NCI-H526 (cell line): Measurements from ENCODE around the gene KCTD3.

Source experiments
- DNase-seq, 2 experiments: peaks; one replicate each; lab custom pipeline; 2025; lab: John Stamatoyannopoulos, UW

Gene KCTD3

DNA sequence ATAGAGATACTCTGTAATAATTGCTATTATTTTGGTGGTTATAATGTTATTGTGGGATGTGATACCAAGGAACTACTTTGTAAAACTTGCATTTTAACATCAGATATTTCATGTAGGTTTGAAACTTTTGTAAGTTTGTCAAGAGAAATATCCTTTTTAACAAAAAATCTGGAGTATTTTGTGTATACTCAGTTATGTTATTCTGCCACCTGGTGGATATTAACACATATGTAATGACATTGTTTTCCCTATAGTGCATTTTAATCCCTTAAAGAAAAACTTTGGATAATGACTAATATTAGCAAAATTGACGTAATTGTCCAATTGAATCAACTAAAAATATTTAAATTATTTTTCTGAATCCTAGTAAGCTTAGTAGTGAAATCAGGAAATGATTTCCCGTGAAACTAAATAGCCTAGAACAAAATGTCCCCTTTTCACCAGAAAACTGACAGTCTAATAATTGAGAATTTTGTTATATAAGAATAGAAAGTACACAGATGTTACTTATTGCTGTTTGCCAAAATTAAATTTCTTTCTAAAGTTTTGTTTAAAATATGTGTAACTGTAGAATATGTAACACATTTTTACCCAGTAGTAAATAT lies 39.6 kb downstream of the KCTD3 start:
- DNase-seq = no peak

DNA sequence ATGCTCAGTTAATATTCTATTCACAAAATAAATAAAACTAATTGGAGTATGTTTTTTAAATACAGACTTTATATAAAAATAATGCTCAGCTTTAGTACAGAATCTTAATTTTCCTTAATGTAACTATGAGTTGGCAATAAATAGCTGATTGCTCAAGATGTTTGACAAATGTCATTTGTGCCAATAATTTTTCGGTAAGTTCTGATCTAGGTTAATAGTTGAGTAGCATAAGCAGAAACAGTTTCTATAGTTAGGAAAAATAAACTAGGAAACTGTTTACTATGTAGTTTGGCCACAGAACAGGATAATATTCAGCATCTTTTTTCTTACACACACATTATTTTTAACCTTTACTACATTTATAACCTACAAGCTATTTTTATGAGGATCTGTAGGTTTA lies 40.3 kb downstream of the KCTD3 start:
- no peak for DNase-seq

DNA sequence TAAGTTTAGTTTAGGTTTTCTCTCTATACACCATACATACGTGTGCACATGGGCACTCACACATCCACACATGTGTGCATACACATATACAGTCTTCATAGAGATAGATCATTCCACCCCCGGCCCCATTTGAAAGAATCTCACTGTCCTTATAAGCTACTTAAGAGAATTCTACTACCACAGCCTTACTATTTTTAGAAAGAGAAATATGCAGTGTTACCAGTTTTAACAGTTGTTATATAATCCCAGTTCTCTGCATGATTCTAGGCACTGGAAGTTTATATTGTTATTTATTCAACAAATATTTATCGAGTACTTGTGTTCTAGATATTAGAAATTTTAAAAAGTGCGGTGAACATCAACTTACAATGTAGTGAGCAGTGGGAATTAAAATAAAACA lies 41.5 kb downstream of the KCTD3 start:
- no peak for DNase-seq

DNA sequence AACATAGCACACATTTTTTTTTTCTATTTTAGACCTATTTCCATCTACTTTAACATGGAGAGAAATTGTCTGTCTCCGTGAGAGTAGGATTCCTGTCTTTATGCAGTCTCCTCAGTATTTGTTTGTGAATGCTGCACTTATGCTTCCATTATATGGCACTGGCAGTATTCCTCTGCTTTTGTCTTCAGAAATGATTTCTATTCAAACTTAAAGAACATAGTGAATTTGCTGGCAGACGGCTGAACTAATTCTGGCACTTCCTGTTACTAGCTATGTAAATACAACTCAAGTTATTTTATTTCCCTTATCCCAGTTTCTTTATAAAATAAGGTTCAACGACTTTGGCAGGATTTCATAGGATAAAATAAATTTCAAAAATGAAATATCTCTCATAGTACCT lies 45.3 kb downstream of the KCTD3 start:
- no peak for DNase-seq

DNA sequence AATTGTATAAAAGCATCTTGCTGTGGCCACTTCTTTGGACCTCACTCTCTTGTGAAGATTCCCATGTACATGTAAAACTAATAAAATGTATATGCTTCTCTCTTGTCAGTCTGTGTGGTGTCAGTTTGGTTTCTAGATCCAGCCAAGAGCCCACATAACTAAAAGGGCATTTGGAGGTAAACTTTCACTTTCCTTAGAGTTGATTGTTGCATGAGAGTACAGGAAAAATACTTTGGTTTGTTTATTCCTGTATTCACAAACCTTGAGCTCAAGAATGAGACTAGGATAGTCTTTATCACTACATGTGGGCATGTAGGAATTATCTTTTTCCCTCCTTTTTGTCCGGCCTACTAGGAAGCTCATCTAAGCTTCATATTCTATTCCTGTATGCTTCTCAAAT lies 50.9 kb downstream of the KCTD3 start:
- DNase-seq = no peak

DNA sequence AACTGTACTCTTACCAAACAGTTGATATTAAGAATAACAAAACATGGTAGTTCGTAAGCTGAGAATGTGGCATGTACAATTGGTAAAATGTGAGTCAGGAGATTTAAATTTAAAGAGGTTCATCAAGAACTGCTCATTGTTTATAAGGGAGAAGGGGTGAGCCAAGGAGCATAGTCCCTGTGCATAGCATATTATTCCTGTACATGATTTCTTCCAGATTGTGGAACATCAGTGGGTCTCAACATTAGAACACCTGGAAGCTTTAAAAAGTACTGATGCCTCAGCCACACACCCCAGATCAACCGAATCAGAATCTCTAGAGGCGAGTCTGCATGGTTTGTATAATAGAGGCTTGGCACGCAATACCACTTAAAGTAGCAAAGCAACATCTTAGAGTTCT lies 56.1 kb downstream of the KCTD3 start:
- DNase-seq = no peak

DNA sequence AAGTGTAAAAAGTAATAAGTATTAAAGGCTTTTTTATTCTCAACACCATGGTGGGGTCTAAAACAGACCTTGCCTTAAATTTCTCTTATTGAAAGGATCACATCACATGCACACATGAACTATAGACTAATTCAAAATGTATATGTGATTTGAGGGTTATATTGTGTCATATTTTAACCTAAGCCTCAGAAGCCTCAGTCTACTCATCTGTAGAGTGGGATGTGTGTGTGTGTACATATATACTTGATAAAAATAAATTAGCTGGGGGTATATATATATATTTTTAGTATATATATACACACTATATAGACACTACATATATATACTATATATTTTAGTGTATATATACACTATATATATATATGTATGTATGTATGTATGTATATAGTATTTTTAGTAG lies 58.8 kb downstream of the KCTD3 start:
- DNase-seq = no peak

DNA sequence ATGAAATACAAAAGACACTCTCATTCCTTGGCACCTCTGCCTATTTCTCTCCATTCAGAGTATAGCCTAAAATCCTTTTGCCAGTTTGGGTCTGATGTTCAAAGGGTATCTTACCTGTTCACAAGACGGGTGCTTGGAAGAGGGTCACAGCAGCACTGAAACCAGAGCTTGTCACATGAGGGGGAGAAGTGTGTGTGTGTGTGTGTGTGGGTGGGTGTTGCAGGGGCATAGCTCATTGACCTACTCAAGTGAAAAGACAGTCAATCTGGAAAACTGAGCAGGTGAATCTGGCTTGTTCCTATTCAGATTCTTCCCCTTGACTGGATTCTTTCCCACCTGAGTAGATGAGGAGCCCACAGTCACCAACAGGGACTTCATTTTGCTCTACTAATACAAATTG lies 63.9 kb downstream of the KCTD3 start:
- DNase-seq = no peak

DNA sequence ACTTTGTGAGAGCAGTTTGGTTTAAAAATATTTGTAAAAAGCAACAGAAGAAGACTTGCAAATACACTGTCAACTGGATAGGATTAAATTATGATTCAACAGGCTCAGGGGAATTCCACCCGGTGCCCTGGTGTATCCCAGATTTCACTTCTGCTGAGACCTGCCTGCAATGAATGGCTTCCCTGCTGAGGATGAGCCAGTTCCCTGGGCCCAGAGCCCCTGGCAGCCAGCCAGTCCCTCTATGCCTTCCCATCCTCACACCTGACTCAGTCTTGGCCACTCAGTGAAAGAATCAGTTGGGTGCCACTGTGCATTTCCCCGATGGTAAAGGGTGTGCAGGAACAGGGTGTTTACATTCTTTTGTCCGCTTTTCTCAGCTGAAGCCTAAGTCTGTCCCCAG lies 64.4 kb downstream of the KCTD3 start:
- no peak for DNase-seq

DNA sequence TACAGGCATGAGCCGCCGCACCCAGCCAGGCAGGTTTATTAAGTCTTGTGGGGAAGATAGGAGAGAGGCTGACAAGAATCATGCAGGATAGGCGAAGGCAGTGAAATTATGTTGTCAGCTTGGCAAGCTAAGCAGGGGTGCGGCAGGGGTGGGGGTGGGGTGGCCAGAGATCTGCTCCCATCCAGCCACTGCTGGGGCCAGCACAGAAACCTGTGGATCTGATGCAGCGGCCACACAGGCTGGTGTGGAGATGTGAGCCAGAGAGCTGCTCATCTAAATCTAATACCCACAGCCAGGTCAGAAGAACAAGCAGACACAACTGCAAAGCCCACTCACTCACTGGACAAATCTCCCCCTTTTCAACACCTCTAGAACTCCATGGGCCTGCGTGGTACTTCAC lies 68.7 kb downstream of the KCTD3 start:
- no peak for DNase-seq

DNA sequence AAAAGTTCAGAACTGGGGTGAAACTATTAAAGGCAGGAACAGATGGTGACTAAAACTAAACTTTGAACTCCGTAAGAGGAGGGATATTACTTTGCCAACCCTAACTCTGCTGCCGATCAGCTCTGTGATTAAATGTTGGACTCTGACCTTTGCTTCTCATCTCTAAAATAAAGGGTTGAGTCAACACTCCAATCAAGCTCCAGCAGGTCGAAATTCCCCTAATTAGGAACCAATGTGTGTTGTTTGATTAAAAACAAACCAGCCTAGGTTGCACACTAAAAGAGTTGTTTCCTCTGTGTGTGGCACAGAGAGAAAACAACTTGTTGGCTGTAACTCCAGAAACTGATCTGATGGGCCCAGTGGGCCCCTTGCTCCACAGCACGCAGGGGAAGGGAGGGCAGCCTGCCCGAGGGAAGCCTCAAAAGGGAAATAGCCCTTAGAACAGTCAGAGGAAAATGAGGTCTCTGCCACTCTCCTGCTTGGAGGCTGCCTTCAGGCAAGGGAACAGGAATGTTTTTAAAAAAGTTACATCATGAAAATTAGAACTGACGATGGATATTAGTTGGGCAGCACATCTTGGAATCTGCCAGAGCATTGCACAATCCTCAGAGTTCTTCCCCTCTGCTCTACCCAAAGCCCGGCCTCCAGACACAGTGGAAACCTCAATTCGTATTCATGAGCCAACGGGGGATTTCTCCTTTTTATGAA lies 69.3 kb downstream of the KCTD3 start:
- no peak for DNase-seq

DNA sequence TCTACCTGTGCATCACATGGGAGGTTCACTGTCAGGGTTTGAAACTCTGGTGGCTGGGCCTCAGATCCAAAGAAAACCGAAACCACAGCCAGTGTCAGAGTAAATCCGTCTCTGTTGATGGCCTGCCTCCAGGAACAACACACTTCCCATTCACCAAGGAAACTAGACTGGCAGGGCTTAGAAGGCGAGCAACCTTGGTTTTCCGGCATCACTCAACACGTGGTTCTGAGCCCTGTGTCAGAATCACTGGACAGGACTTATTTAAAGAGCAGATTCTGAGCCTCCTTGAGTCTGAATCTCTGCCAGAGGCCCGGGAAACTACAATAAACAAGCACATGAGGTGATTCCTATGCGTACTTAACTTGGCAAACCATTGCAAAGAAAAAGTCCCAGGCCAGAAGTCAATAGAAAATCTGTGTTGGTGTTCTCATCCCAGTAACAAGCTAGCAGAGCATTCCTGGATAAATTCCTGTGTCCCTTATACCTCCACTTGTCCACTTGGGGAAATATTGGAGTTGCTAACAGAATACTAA lies 70.0 kb downstream of the KCTD3 start:
- DNase-seq = no peak

DNA sequence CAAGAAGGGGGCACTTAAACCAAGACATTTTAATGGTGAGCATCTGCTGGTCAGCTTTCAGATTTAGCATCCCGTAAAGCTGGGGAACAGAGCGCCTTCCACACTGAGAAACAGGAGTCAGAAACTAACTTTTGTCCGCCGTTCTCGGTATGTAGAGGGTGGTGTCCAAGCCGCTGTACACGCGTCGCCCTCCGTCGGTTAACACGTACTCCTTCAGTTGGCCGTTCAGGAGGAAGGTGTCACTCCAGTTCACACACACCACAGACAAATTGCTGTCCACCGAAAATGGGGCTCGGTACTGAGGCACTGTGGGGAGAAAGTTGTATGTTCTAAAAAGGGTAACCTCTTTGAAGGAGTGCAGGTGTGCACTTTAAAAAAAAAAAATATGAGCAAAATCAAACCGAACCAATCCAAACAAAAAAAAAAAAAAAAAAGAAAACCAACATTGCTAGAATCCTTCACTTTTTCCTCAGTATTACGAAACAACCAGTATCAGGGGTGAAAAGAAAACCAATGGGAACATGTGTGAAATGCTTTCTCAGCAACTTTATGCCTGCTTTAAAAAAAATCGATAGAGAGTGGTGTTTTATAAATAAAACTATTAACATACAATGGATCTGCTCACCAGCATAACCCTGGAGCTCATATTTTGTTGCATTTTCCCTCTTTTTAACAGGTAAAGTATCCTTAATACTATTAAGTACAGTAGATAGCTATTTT lies 73.5 kb downstream of the KCTD3 start:
- DNase-seq = no peak

DNA sequence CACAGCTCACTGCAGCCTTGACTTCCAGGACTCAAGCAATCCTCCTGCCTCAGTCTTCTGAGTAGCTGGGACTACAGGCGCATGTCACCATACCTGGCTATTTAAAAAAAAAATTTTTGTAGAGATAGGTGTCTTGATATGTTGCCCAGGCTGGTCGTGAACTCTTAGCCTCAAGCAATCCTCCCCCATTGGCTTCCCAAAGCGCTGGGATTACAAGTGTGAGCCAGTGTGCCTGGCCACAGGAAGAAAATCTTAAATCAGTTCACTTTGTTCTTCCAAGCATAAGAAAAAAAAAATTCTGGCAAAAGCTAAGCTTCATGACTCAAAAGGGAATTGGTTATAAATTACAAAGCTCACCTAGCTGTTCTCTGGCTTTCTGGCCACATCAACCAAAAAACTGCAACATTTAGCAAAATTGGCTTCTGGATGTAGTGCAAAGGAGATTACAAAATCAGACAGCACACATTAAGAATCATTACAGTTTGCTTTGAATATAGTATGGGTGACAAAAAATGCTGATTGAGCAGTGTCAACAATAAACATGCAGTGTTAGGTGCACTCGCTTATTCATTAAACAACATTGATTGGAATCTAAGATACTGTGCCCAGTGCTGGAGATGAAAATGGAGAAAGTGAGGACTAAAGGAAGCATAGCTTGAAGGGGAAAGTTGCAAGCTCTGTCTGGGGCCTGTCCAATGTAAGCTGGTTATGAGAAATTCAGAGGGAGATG lies 76.7 kb downstream of the KCTD3 start:
- no peak for DNase-seq

DNA sequence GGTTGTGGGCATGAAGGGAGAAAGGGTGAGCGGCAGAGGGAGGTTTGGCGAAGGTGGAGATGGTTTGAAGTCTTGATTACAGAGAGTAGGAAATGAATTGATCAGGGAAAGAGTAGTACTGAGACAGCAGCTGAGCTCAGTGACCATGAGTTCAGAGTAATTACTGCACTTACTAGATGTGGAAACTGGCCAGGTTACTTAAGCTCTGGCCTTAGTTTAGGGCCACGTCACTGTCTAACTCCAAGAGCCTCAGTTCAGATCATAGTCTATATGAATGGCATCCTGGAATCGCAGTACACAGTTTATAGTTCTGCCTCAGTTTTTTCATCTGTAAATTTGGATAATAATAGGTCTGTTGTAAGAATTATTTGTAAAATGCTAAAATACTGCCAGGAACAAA lies 78.1 kb downstream of the KCTD3 start:
- no peak for DNase-seq

DNA sequence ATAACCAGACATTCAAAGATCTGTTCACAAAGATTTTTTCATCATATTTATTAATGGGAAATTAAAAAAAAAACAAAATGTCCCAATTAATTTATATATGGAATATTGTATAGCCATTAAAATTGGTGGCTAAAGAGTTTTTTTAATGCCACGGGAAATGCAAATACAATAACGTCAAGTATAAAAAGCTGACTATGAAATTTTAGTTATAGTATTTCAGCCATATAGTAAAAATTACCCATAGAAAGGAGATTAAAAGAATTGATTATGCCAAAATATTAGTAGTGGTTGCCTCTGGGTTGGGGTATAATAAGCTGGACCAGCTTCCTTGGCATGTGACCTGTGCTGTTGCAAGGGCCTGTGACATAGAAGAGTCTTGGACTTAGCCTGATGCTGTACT lies 78.8 kb downstream of the KCTD3 start:
- DNase-seq = no peak

DNA sequence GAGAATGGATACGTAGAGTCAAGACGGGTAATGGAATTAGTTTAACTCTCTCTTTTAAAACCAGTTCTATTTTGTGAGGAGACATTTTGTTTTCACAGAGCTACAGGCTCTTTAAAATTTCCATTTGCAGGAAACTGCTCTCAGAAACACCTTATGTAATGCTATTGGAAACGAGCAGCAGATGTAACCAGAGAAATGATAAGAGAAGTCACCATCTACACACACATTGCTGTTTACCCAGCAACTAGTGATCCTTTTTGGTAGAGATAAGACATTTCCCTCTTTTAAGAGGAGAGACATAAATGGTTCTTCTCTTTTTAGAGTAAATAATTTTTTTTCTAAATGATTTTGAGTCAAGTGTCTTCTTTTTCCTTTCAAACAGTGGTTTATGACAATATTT lies 80.6 kb downstream of the KCTD3 start:
- no peak for DNase-seq

DNA sequence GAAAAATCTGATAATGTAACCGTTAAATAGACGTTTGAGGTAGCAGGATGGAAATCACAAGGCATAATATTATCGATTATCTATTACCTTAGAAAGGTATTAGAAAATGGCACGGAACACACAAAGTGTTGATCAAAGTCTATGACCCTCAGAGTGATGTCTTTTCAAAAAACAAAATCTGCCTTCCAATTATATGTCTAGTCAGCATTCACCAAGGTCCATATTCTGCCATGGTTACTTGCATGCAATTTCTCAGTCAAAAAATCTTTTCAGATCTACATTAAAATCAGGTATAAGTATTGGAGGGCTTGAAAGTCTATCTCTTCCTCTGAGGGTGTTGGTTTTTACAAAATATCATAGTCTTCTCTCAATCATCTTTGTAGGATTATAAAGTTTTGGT lies 81.9 kb downstream of the KCTD3 start:
- no peak for DNase-seq

DNA sequence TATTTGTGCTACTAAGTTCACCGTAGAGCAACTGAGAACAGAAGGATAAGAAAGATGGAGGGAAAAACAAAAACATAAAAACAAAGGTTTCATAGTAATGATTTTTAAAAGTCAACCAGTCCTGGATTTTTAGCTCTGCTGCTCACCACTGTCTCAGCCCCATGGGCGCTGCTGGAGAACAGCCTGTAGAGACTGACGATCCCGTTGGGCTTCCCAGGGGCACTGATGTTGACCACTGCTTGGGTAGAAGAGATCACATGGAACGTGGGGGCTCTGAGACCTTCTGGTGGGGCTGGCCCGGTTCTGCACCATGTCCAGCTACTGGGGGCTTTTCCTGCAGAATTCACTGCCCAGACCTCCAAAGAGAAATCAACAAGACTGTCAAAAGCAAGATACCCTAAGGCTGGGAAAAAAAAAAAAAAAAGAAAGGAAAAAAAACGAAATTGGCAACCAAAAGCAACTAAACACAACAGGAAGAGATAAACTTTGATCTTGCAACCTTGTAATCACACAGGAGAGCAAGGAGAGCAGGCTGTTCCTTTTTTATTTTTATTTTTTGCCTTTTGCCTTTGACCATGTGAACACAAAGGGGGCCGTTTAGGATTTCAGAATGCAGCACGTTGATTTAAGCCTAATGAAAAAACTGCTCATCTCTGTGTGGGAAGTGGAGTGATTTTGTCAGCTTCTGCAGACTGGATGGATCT lies 83.5 kb downstream of the KCTD3 start:
- DNase-seq = peak in 1 of 2 experiments; percentile 2

DNA sequence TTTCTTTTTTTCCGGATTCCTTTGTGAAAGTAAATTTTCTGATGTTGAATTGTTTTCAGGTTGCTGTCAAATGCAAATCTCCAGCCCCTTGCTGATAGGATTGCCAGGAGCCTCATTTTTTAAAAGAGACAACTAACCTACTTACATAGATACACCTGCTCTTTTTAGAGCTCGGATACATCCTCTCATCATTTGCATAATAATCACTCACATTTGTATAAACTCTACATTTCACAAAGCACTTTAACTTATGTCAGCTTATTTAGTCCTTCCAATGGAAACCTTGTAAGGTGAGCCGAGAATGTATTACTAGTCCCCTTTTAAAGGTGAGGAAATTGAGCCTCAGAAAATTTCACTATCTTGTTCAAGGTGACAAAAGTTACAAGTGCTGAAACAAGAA lies 84.8 kb downstream of the KCTD3 start:
- peak; percentile 86 to 88 for DNase-seq

DNA sequence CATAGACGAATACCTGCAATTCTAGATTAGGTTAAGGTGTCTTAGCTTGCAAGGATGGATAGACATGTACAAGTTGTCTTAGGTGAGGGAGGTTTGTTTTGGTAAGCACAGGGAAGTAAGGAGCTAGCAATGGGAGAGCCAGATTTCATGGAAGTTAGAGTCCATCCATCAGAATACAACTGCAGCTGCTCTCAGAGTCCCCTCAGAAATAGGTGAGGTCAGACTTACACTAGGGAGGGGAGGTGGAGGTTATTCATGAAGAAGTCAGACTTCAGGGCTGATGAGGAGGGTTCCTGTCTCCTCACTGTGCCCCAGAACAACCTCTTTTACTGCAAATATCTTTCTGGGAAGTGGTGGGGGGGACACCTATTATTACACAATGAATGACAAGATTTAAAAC lies 85.3 kb downstream of the KCTD3 start:
- DNase-seq = peak in 1 of 2 experiments; percentile 2

DNA sequence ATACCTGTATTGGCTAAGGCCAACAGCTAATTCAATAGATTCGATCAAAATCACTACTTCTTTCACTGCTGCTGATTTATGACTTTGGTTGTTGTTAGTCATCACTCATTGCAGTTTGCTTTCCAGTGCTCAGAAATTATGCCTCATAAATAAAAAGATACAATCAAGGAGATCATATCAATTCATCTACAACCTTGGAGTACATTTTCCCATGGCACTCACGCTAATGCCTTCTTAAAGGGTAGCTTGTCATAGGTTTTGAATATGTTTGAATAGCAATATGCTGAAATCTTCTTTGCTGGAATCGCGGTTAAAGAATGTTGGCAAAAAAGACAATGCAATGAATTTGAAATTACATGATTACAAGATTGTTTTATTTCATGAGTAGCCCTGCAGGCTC lies 89.9 kb downstream of the KCTD3 start:
- no peak for DNase-seq
